Fibroblast of the conjunctiva (primary cell): ENCODE results near the gene NT5C3B.
"Not testable (repeated sequence)": the region's sequence is repeated elsewhere in the genome, so short reads cannot be mapped to it uniquely, and the experiment has no call there.

Experiments
- DNase-seq: peaks from one replicate; pipeline ENCODE4 v3.0.0-alpha.2; 2010; ENCODE audit warnings: low read depth

The NT5C3B gene

GRCh38 chr17:41782142-41782541, 53.9 kb downstream of the NT5C3B start:
- DNase-seq: no peak

DNA sequence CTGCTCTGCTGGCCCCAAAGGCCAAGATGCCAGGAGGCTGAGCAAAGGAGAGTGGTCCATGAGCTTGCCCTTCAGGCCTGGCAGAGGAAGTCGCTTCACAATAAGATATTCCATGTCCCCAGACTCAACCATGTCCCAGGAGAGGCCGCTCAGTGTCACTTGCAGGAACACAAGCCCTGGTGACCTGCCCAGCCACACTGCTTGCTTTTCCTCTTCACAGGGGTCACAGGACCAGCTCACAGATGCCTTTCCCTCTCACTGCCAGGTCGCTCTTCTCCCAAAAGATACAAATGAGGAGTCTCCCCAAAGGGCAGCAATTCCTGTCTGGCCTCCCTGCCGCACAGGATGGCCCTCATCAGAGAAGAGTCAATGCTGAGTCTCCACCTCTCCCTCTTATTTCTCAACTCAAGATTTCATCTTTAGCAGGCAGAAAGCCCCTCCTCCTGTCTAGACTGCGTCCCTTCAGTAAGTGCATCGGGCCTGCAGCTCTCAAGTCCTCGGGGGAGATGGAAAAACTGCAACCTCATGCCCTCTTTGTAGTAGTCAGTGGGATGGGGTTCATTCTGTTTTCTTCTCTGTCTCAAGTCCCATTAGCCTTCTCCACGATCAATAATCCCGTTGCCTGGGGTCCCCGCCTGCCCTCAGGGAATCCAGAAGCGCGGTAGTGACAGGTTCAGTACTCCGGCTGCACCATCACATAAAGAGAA, 54.5 kb downstream of the NT5C3B start:
- no peak for DNase-seq

DNA sequence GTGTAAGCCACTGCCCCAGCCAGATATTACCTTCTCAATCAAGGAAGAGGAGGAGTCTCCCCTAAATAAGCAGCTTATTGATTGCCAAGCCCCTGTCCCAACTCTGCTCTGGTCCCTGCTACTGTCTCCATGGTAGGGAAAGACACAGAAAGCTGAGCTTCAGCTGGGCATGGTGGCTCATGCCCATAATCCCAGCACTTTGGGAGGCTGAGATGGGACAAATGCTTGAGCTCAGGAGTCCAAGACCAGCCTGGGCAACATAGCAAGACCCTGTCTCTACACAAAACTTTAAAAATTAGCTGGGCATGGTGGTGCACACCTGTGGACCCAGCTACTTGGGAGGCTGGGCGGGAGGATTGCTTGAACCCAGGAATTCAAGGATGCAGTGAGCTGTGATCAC, 56.1 kb downstream of the NT5C3B start:
- no peak for DNase-seq

DNA sequence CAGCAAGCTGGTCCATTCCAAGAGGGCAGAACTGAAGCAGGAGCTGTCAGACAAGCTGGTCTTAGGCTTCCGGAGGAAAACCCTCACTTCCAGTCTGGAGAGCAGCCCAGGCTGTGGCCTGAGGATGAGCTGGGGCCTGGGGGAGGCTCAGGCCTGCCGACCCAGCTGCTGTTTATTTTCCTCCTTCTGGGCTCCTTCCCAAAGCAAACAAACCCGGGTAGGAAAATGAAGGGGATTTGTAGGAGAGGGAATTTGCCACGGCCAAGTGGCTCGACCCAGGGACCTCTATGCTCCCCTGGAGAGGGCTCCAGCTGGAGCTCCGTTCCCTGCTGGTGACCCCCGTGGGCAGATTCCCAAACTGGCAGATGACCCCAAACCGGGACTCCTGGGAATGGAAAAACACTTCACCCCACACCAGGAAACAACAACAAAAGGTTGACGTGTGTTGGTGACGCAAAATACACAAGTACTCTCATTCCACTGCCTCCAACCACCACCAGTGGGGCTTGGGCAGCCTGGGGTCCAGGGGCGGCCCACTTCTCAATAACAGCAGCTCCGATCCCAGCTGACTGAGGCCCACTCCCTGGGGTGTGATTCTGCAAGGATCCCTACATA, 58.4 kb downstream of the NT5C3B start:
- DNase-seq: peak; percentile 78

DNA sequence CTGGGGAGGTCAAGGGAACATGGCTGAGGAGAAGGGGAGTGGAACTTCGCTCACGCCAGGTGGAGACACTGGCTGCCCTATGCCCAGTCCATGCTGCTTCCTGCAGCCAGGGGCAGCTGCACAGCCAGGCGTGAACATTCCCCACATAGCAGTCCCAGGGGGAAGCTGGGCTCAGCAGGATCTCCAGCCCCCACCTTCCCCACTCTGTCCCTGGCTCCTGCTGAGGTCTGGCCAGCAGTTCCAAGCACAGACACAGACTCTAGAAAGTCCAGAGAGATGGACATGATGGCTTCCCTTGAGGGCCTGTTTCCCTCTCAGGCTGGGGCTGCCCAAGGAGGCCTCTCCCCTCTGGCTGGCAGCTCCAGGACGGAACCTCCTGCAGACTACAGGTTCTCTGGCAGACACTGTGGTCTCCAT, 58.9 kb downstream of the NT5C3B start:
- DNase-seq: no peak

- not testable (repeated sequence) for DNase-seq
Observed at GRCh38 chr17:41776262-41776900, 59.7 kb downstream of the NT5C3B start.

DNA sequence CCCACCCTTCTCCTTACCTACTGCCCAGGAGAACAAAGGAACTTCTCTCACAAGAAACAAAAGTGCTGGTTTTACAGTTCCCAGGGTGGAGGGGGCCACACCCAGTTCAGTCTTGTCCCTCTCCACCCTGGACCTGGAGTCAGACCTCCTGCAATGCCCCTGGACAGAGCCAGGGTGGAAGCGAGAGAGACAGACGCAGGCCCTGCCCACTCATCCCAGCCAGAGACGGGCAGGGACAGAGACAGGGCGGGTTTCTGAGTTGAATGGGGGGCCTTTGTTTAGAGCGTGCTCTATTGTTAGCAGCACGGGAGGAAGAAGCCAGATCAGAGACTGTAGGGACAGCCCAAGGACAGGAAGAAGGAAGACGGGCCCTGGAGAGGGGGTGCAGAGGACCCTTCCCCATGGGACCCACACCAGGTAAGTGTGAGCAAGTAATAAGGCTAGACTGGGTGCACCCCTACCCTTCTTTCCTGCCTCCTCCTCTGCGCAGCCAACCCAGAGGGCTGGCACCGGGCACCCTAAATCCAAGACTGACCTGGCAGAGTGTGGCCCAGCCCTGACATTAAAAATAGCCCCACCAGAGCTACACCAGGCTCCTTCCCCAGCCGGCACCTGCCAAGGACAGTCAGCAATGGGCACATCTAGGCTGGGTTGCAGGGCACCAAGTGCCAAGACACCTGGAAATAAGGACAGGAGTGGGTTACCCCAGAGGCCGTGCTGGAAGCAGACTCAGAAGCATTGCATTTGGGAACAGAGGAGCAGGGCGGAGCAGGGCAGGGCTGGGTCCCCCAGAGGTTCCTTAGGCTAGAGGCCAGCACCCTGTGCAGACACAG, 60.4 kb downstream of the NT5C3B start:
- DNase-seq: no peak
